K562 (cell line): ENCODE measurements around the gene FASLG. TPM values are rescaled to one million over a fixed set of nuclear protein-coding genes. Genes with fewer than 3 reads are reported as not detected.

Experiments used
- ATAC-seq: fragments of 200-7000 bp; cut with Tn5 transposase; 3 replicates; pipeline ENCODE4 v1.9.1; 2020; ENCODE audit warnings: moderate library complexity
- BruUV-seq: library from RNA; stranded (reverse); fragments of 400-500 nt; replicated peaks from 2 replicates; lab custom pipeline; 2021; lab: Mats Ljungman, UMichigan
- CTCF ChIA-PET: fragments of 300-600 bp; formaldehyde crosslinking; extraction: SDS; loops from one replicate; lab custom pipeline; 2021; ENCODE audit warnings: low intra/inter-chr PET ratio; lab: Yijun Ruan, JAX
- POLR2A ChIA-PET: fragments of 300-600, 350-650 bp; sonication (Branson Sonifier 250); formaldehyde crosslinking; extraction: SDS; loops from one replicate; lab custom pipeline; 2021; ENCODE audit warnings: antibody characterized with exemption, inconsistent platforms; lab: Yijun Ruan, JAX
- DNase-seq, 4 experiments: peaks; one replicate each; pipeline versions ENCODE4 v3.0.0 to v3.0.0-alpha.2; 2011 to 2018; ENCODE audit warnings: low spot score in 3 of 4, mixed read lengths in 3 of 4; ENCODE audit errors: extremely low read depth in 1 of 4
- FAIRE-seq: peaks from 2 replicates; lab custom pipeline; 2011; peaks lifted over from hg19 to GRCh38; lab: Jason Lieb, UNC
- H2AFZ ChIP-seq: 2 replicates; pipeline ENCODE4 v1.6.0; 2011; ENCODE audit warnings: low read depth, low read length, control low read depth, inconsistent platforms
- H3K27ac ChIP-seq: fragments of 200-600 bp; 3 replicates; pipeline ENCODE4 v1.8.0; 2011; ENCODE audit warnings: low read depth, mild to moderate bottlenecking, control low read depth, inconsistent platforms, low read length, moderate library complexity, mixed read lengths; ENCODE audit errors: extremely low read depth
- H3K27me3 ChIP-seq, 2 experiments: fragments of 300-600 bp in 1 of 2; 2 replicates in 1 of 2; 3 replicates in 1 of 2; pipeline versions ENCODE4 v1.6.0 to v1.8.0; 2011; ENCODE audit warnings: inconsistent platforms in 2 of 2, low read length in 2 of 2, mild to moderate bottlenecking in 1 of 2, mixed read lengths in 1 of 2, moderate library complexity in 1 of 2; ENCODE audit not compliant: control insufficient read depth in 2 of 2, insufficient read depth in 2 of 2
- H3K36me3 ChIP-seq: fragments of 300-600 bp; 3 replicates; pipeline ENCODE4 v1.8.0; 2011; ENCODE audit warnings: mild to moderate bottlenecking, low read length, inconsistent platforms; ENCODE audit not compliant: control insufficient read depth, insufficient read depth
- H3K4me1 ChIP-seq, 2 experiments: fragments of 200-600 bp in 1 of 2; replicated peaks in 1 of 2; 2 replicates in 1 of 2; 3 replicates in 1 of 2; pipeline versions ENCODE4 v1.5.1 to v1.8.0; 2011; ENCODE audit warnings: inconsistent platforms in 2 of 2, low read length in 2 of 2, mild to moderate bottlenecking in 1 of 2, mixed read lengths in 1 of 2, moderate library complexity in 1 of 2; ENCODE audit not compliant: control insufficient read depth in 2 of 2, insufficient read depth in 2 of 2
- H3K4me2 ChIP-seq: 2 replicates; pipeline ENCODE4 v1.6.1; 2011; ENCODE audit warnings: low read length, control low read depth, inconsistent platforms, mixed read lengths; ENCODE audit not compliant: insufficient read depth
- H3K4me3 ChIP-seq: fragments of 200-600 bp; sonication (generic), shearing (Covaris generic); 2 replicates; pipeline ENCODE4 v1.5.1; 2016; ENCODE audit warnings: control low read depth, inconsistent platforms
- H3K79me2 ChIP-seq: fragments of 200-600 bp; 3 replicates; pipeline ENCODE4 v1.8.0; 2011; ENCODE audit warnings: low read length, inconsistent platforms; ENCODE audit not compliant: control insufficient read depth, insufficient read depth
- H3K9ac ChIP-seq, 2 experiments: 2 replicates each; pipeline versions ENCODE4 v1.6.0 to v1.6.1; 2011; ENCODE audit warnings: low read depth in 2 of 2, low read length in 2 of 2, control low read depth in 1 of 2, inconsistent platforms in 1 of 2, mild to moderate bottlenecking in 1 of 2, mixed read lengths in 1 of 2; ENCODE audit not compliant: insufficient read depth in 1 of 2
- H3K9me1 ChIP-seq: one replicate; pipeline ENCODE4 v1.6.0; 2011; ENCODE audit warnings: inconsistent platforms, mild to moderate bottlenecking, low read length, moderate library complexity; ENCODE audit not compliant: control insufficient read depth, insufficient read depth
- H3K9me3 ChIP-seq: replicated peaks from 2 replicates; pipeline ENCODE4 v1.5.1; 2011; ENCODE audit warnings: low read depth, low read length, inconsistent platforms; ENCODE audit not compliant: control insufficient read depth, insufficient read depth
- H4K20me1 ChIP-seq: replicated peaks from 2 replicates; pipeline ENCODE4 v1.6.1; 2011; ENCODE audit warnings: low read length, inconsistent platforms, mixed read lengths; ENCODE audit not compliant: control insufficient read depth, insufficient read depth
- CBX5 ChIP-seq: IDR thresholded peaks from 2 replicates; pipeline ENCODE4 v1.6.1; 2014; ENCODE audit warnings: low read depth, borderline replicate concordance
- LARP7 ChIP-seq: fragments of 450-650 bp; IDR thresholded peaks from 2 replicates; pipeline ENCODE4 v1.6.1; 2016
- LEF1 ChIP-seq: fragments of 450-650 bp; IDR thresholded peaks from 2 replicates; pipeline ENCODE4 v1.6.1; 2016; ENCODE audit warnings: mild to moderate bottlenecking
- MCM3 ChIP-seq: fragments of 450-650 bp; IDR thresholded peaks from 2 replicates; pipeline ENCODE4 v1.6.1; 2016
- POLR3A ChIP-seq: IDR thresholded peaks from 2 replicates; pipeline ENCODE4 v1.6.1; 2011; ENCODE audit warnings: borderline replicate concordance, mild to moderate bottlenecking, moderate library complexity; ENCODE audit not compliant: insufficient read length, insufficient read depth; ENCODE audit errors: extremely low read depth
- RBBP5 ChIP-seq: fragments of 200-600 bp; sonication (generic); IDR thresholded peaks from 2 replicates; pipeline ENCODE4 v1.6.1; 2012; ENCODE audit warnings: borderline replicate concordance, mild to moderate bottlenecking, low read length, control low read depth, inconsistent platforms; ENCODE audit not compliant: insufficient read depth, poor library complexity, severe bottlenecking
- RBM39 ChIP-seq: fragments of 200-400 bp; formaldehyde crosslinking; optimal IDR thresholded peaks from 2 replicates; pipeline ENCODE3; 2018; ENCODE audit warnings: low read depth, low read length
- SOX6 ChIP-seq: fragments of 450-650 bp; IDR thresholded peaks from 2 replicates; pipeline ENCODE4 v1.6.1; 2014; ENCODE audit warnings: mild to moderate bottlenecking
- SUPT5H ChIP-seq: fragments of 450-650 bp; IDR thresholded peaks from 2 replicates; pipeline ENCODE4 v1.6.1; 2016
- ZNF584 ChIP-seq: fragments of 200-800 bp; sonication (Bioruptor generic); IDR thresholded peaks from 2 replicates; pipeline ENCODE4 v1.6.1; 2016; ENCODE audit warnings: low read depth, mild to moderate bottlenecking, missing genetic modification characterization, missing compliant biosample characterization
- ZNF696 ChIP-seq: fragments of 250-450 bp; sonication (Bioruptor Pico); conservative IDR thresholded peaks from 2 replicates; pipeline ENCODE4 v1.4.0; 2020; ENCODE audit warnings: mild to moderate bottlenecking, moderate library complexity
- ZZZ3 ChIP-seq: fragments of 450-650 bp; IDR thresholded peaks from 2 replicates; pipeline ENCODE4 v1.6.1; 2016; ENCODE audit warnings: antibody characterized with exemption, mild to moderate bottlenecking, moderate library complexity
- WGBS: fragments of 100-300 bp; shearing (Covaris generic); methylation state at CpG from one replicate; pipeline ENCODE4 v1.1.6; 2016; ENCODE audit warnings: low coverage, mixed read lengths; ENCODE audit not compliant: insufficient coverage; ENCODE audit errors: missing lambda C conversion rate; 5-methylcytosine and 5-hydroxymethylcytosine counted together
- in situ Hi-C: fragments of 300-500 bp; cut with MboI; formaldehyde crosslinking; loops from 4 replicates; pipeline ENCODE4 v1.15.0; 2018; ENCODE audit warnings: inconsistent platforms, mixed read lengths
- intact Hi-C: fragments of 100-400 bp; cut with micrococcal nuclease; formaldehyde crosslinking; loops from 2 replicates; pipeline ENCODE4 v1.14.2; 2022
- polyA plus RNA-seq, 8 experiments: library from polyadenylated mRNA; depleted of rRNA in 4 of 8; stranded (reverse) in 5 of 8; unstranded in 3 of 8; fragments of >200 nt; fragmentation: Nextera tagmentation in 2 of 8; fragmentation: Illumina TruSeq in 1 of 8; extraction: Ambion mirVana in 2 of 8; extraction: Trizol in 1 of 8; gene quantifications; 2 replicates each; pipeline versions ENCODE4 v1.2.1 to v1.2.3, GENCODE V29; 2011 to 2014; ENCODE audit warnings: inconsistent platforms in 1 of 8, missing spikeins in 1 of 8
- total RNA-seq, 7 experiments: library from RNA; depleted of rRNA in 6 of 7; stranded (reverse); fragments of >200 nt in 6 of 7; fragmentation: Illumina TruSeq in 2 of 7; extraction: Trizol in 2 of 7; gene quantifications; 2 replicates each; pipeline versions ENCODE4 v1.2.1 to v1.2.3, GENCODE V29; 2011 to 2021; ENCODE audit warnings: low replicate concordance in 1 of 7
- TF ChIP-seq, protein P1 (sequence below), 3 experiments: fragments of 200-800 bp in 1 of 3; sonication (Bioruptor generic) in 1 of 3; sonication (generic) in 1 of 3; formaldehyde crosslinking in 1 of 3; IDR thresholded peaks; 2 replicates each; pipeline versions ENCODE4 v1.6.1 to v1.8.0; 2016 to 2022; ENCODE audit warnings: mild to moderate bottlenecking in 2 of 3, missing compliant biosample characterization in 2 of 3, missing genetic modification characterization in 2 of 3, missing genetic modification reagents in 1 of 3
- TF ChIP-seq, protein P2 (sequence below): fragments of 450-650 bp; IDR thresholded peaks from 2 replicates; pipeline ENCODE4 v1.6.1; 2014; ENCODE audit warnings: low read depth, mild to moderate bottlenecking, moderate library complexity, borderline replicate concordance
- TF ChIP-seq, protein P3 (sequence below): sonication (generic); formaldehyde crosslinking; IDR thresholded peaks from 2 replicates; pipeline ENCODE4 v1.8.1; 2023; ENCODE audit warnings: missing genetic modification reagents, mild to moderate bottlenecking, borderline replicate concordance

FASLG gene
- total and polyA plus RNA-seq, 9 of the 15 experiments (the other 6 are each of a cell fraction or from before 2014, with no cell fraction given), result not detected

DNA sequence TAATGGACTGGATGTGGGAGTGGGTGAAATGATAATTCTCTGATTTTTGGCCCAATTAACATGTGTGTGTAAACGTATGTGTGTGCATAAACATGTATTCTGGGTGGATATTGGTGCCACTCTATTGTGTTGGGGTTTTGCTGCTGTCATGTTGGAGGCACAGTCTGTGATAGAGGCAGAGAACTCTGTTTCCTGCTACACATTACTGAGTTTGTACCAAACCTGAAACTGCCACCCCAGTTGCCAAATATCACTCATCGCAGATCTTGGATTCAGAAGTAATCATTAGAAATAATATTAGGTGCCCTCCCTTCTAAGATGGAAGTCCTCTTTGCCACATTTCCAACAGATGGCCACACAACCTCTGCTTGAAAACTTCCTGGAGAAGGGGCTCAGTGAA lies 13.8 kb downstream of the FASLG start:
- ATAC-seq, result no peak
- H3K9me3 ChIP-seq, result no peaks in the 10 kb centered on the region
- 18% methylated on average over 2 of the region's 2 CpGs for WGBS
- FAIRE-seq, result no peak
- no peak overlapping the region for H2AFZ ChIP-seq
- no peaks in the 10 kb centered on the region for H3K9me1 ChIP-seq
- H3K27me3 ChIP-seq, result no peaks in the 10 kb centered on the region
- in situ Hi-C loops, result no loop called here
- BruUV-seq, result no TSS peak
- no peak overlapping the region for H3K27ac ChIP-seq
- intact Hi-C loops, result no loop called here
- no peak overlapping the region for H3K4me2 ChIP-seq
- no peaks in the 10 kb centered on the region for H3K4me1 ChIP-seq
- POLR2A ChIA-PET, result no interaction called here
- H3K4me3 ChIP-seq, result no peak overlapping the region
- H3K9ac ChIP-seq, result no peak overlapping the region
- no peaks in the 10 kb centered on the region for H4K20me1 ChIP-seq
- DNase-seq, result no peak
- H3K36me3 ChIP-seq, result no peaks in the 10 kb centered on the region
- CTCF ChIA-PET, result no interaction called here
- H3K79me2 ChIP-seq, result no peaks in the 10 kb centered on the region
- TF ChIP-seq ZNF584 (no peak), LARP7 (no peak), CBX5 (no peak), RBM39 (no peak), SOX6 (no peak), ZNF696 (no peak), LEF1 (no peak), ZZZ3 (no peak), RBBP5 (no peak), MCM3 (no peak), POLR3A (no peak), SUPT5H (no peak)
- TF ChIP-seq, protein P1, sequence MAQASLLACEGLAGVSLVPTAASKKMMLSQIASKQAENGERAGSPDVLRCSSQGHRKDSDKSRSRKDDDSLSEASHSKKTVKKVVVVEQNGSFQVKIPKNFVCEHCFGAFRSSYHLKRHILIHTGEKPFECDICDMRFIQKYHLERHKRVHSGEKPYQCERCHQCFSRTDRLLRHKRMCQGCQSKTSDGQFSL (CRISPR knock-in tag; IDR thresholded peaks at IDR 0.05), result no peak
- TF ChIP-seq, protein P1 (tag; IDR thresholded peaks at IDR 0.05), result no peak
- TF ChIP-seq, protein P2, sequence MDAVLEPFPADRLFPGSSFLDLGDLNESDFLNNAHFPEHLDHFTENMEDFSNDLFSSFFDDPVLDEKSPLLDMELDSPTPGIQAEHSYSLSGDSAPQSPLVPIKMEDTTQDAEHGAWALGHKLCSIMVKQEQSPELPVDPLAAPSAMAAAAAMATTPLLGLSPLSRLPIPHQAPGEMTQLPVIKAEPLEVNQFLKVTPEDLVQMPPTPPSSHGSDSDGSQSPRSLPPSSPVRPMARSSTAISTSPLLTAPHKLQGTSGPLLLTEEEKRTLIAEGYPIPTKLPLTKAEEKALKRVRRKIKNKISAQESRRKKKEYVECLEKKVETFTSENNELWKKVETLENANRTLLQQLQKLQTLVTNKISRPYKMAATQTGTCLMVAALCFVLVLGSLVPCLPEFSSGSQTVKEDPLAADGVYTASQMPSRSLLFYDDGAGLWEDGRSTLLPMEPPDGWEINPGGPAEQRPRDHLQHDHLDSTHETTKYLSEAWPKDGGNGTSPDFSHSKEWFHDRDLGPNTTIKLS, result no peak
- TF ChIP-seq, protein P3, sequence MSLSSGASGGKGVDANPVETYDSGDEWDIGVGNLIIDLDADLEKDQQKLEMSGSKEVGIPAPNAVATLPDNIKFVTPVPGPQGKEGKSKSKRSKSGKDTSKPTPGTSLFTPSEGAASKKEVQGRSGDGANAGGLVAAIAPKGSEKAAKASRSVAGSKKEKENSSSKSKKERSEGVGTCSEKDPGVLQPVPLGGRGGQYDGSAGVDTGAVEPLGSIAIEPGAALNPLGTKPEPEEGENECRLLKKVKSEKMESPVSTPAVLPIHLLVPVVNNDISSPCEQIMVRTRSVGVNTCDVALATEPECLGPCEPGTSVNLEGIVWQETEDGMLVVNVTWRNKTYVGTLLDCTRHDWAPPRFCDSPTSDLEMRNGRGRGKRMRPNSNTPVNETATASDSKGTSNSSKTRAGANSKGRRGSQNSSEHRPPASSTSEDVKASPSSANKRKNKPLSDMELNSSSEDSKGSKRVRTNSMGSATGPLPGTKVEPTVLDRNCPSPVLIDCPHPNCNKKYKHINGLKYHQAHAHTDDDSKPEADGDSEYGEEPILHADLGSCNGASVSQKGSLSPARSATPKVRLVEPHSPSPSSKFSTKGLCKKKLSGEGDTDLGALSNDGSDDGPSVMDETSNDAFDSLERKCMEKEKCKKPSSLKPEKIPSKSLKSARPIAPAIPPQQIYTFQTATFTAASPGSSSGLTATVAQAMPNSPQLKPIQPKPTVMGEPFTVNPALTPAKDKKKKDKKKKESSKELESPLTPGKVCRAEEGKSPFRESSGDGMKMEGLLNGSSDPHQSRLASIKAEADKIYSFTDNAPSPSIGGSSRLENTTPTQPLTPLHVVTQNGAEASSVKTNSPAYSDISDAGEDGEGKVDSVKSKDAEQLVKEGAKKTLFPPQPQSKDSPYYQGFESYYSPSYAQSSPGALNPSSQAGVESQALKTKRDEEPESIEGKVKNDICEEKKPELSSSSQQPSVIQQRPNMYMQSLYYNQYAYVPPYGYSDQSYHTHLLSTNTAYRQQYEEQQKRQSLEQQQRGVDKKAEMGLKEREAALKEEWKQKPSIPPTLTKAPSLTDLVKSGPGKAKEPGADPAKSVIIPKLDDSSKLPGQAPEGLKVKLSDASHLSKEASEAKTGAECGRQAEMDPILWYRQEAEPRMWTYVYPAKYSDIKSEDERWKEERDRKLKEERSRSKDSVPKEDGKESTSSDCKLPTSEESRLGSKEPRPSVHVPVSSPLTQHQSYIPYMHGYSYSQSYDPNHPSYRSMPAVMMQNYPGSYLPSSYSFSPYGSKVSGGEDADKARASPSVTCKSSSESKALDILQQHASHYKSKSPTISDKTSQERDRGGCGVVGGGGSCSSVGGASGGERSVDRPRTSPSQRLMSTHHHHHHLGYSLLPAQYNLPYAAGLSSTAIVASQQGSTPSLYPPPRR (CRISPR knock-in tag), result no peak
